LoVo (cell line): Measurements from ENCODE around the gene COL5A1.

Experiments used
- DNase-seq: peaks from one replicate; pipeline ENCODE4 v3.0.0-alpha.2; 2016; ENCODE audit warnings: low spot score

Gene COL5A1

GRCh38 chr9:134770972-134771971 lies 129.7 kb downstream of the COL5A1 start:
- no peak for DNase-seq

GRCh38 chr9:134772331-134772730 lies 130.7 kb downstream of the COL5A1 start:
- no peak for DNase-seq

GRCh38 chr9:134773842-134774241 lies 132.2 kb downstream of the COL5A1 start:
- no peak for DNase-seq

GRCh38 chr9:134774410-134774809 lies 132.8 kb downstream of the COL5A1 start:
- DNase-seq, result no peak

- DNase-seq, result no peak
These were observed 133.7 kb downstream of the COL5A1 start for GRCh38 chr9:134775081-134775951.

GRCh38 chr9:134776080-134776796 lies 134.6 kb downstream of the COL5A1 start:
- DNase-seq, result no peak

GRCh38 chr9:134777153-134777552 lies 135.6 kb downstream of the COL5A1 start:
- DNase-seq, result no peak

- no peak for DNase-seq
These were observed 136.6 kb downstream of the COL5A1 start for GRCh38 chr9:134778156-134778555.

GRCh38 chr9:134778841-134779411 lies 137.3 kb downstream of the COL5A1 start:
- peak; percentile 5 for DNase-seq

GRCh38 chr9:134779640-134780039 lies 138.0 kb downstream of the COL5A1 start:
- DNase-seq, result no peak

GRCh38 chr9:134781591-134782302 lies 140.1 kb downstream of the COL5A1 start:
- no peak for DNase-seq

- no peak for DNase-seq
These were observed 141.5 kb downstream of the COL5A1 start for GRCh38 chr9:134782921-134783698.

GRCh38 chr9:134783699-134784039 lies 142.1 kb downstream of the COL5A1 start:
- DNase-seq, result no peak

GRCh38 chr9:134784577-134785305 lies 143.1 kb downstream of the COL5A1 start:
- DNase-seq, result no peak

- DNase-seq, result no peak
These were observed 143.9 kb downstream of the COL5A1 start for GRCh38 chr9:134785325-134786108.

- DNase-seq, result no peak
These were observed 146.3 kb downstream of the COL5A1 start for GRCh38 chr9:134787601-134788531.

GRCh38 chr9:134789168-134789567 lies 147.6 kb downstream of the COL5A1 start:
- no peak for DNase-seq

- DNase-seq, result no peak
These were observed 149.4 kb downstream of the COL5A1 start for GRCh38 chr9:134791009-134791408.
